DND-41 (cell line): ENCODE data around the gene GPR68.

Source experiments
- ATAC-seq: fragments of 200-7000 bp; cut with Tn5 transposase; 3 replicates; pipeline ENCODE4 v1.9.1; 2021; ENCODE audit warnings: low read depth; ENCODE audit not compliant: insufficient read depth
- DNase-seq: peaks from one replicate; pipeline ENCODE4 v3.0.0-alpha.2; 2020
- H2AFZ ChIP-seq: 2 replicates; pipeline ENCODE4 v1.6.0; 2012; ENCODE audit warnings: low read depth, low read length
- H3K27ac ChIP-seq: 2 replicates; pipeline ENCODE4 v1.5.1; 2012; ENCODE audit warnings: low read length, inconsistent platforms
- H3K27me3 ChIP-seq: fragments of 200-600 bp; sonication (generic); 2 replicates; pipeline ENCODE4 v1.6.0; 2012; ENCODE audit warnings: low read length, mild to moderate bottlenecking, inconsistent platforms; ENCODE audit not compliant: insufficient read depth, poor library complexity
- H3K36me3 ChIP-seq: 2 replicates; pipeline ENCODE4 v1.5.1; 2012; ENCODE audit warnings: low read length, inconsistent platforms; ENCODE audit not compliant: insufficient read depth
- H3K4me1 ChIP-seq: 2 replicates; pipeline ENCODE4 v1.5.1; 2012; ENCODE audit warnings: mild to moderate bottlenecking, low read length; ENCODE audit not compliant: insufficient read depth
- H3K4me2 ChIP-seq: 2 replicates; pipeline ENCODE4 v1.6.0; 2012; ENCODE audit warnings: mild to moderate bottlenecking, moderate library complexity, low read length, inconsistent platforms; ENCODE audit not compliant: insufficient read depth
- H3K4me3 ChIP-seq, 2 experiments: fragments of 200-600 bp in 1 of 2; shearing (Covaris generic) in 1 of 2; 2 replicates each; pipeline ENCODE4 v1.5.1; 2012 to 2016; ENCODE audit warnings: inconsistent platforms in 2 of 2, low read length in 2 of 2, mild to moderate bottlenecking in 2 of 2, low read depth in 1 of 2, moderate library complexity in 1 of 2
- H3K79me2 ChIP-seq: 2 replicates; pipeline ENCODE4 v1.6.0; 2012; ENCODE audit warnings: low read length, inconsistent platforms; ENCODE audit not compliant: insufficient read depth
- H3K9ac ChIP-seq: 2 replicates; pipeline ENCODE4 v1.6.0; 2012; ENCODE audit warnings: low read depth, mild to moderate bottlenecking, inconsistent platforms, low read length, moderate library complexity
- H3K9me3 ChIP-seq: 2 replicates; pipeline ENCODE4 v1.5.1; 2012; ENCODE audit warnings: low read length, moderate library complexity, mild to moderate bottlenecking, inconsistent platforms; ENCODE audit not compliant: insufficient read depth, severe bottlenecking
- H4K20me1 ChIP-seq: 2 replicates; pipeline ENCODE4 v1.6.0; 2012; ENCODE audit warnings: low read length; ENCODE audit not compliant: insufficient read depth
- EZH2 ChIP-seq: IDR thresholded peaks from 3 replicates; pipeline ENCODE4 v1.6.1; 2012; ENCODE audit warnings: borderline replicate concordance, low read depth, mild to moderate bottlenecking, moderate library complexity, low read length, inconsistent platforms; ENCODE audit not compliant: severe bottlenecking
- TF ChIP-seq, protein P1 (sequence below): IDR thresholded peaks from 2 replicates; pipeline ENCODE4 v1.5.1; 2012; ENCODE audit warnings: borderline replicate concordance, low read length, moderate library complexity, mild to moderate bottlenecking; ENCODE audit not compliant: poor library complexity, severe bottlenecking; ENCODE audit errors: extremely low read depth

Gene GPR68

DNA sequence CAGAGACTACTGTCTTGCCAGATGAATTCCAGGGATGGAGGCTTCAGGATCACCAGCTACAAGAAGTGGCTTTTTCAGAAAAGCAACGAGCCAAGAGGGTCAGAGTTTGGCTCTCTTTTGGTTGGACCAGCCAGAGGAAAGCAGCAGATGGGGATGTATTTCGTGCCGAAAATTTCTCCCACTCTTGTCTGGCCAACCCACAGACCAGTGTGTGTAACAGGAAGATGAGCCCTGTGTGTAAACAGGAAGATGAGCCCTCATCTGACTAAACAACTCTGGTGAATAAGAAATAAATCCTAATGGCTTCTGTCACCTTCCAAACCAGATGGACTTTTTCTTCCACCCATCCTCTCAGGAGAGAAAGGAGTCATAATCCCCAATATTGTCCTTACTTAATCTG lies 13.1 kb downstream of the GPR68 start:
- no peak overlapping the region for H3K4me3 ChIP-seq
- H3K4me1 ChIP-seq, result peaks cover 58% of the 10 kb centered on the region
- no peak overlapping the region for H3K4me2 ChIP-seq
- peaks cover 6% of the 10 kb centered on the region; the same call in 1 of the 2 replicates for H4K20me1 ChIP-seq
- no peaks in the 10 kb centered on the region for H3K27me3 ChIP-seq
- no peaks in the 10 kb centered on the region for H3K79me2 ChIP-seq
- H3K36me3 ChIP-seq, result no peaks in the 10 kb centered on the region
- no peaks in the 10 kb centered on the region for H3K9me3 ChIP-seq
- peak overlapping the region; percentile 81 for H3K27ac ChIP-seq
- no peak overlapping the region for H3K9ac ChIP-seq
- no peak for TF ChIP-seq EZH2
- TF ChIP-seq, protein P1, sequence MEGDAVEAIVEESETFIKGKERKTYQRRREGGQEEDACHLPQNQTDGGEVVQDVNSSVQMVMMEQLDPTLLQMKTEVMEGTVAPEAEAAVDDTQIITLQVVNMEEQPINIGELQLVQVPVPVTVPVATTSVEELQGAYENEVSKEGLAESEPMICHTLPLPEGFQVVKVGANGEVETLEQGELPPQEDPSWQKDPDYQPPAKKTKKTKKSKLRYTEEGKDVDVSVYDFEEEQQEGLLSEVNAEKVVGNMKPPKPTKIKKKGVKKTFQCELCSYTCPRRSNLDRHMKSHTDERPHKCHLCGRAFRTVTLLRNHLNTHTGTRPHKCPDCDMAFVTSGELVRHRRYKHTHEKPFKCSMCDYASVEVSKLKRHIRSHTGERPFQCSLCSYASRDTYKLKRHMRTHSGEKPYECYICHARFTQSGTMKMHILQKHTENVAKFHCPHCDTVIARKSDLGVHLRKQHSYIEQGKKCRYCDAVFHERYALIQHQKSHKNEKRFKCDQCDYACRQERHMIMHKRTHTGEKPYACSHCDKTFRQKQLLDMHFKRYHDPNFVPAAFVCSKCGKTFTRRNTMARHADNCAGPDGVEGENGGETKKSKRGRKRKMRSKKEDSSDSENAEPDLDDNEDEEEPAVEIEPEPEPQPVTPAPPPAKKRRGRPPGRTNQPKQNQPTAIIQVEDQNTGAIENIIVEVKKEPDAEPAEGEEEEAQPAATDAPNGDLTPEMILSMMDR, result no peak
- no peak for ATAC-seq
- no peak for DNase-seq
- no peak overlapping the region for H2AFZ ChIP-seq

DNA sequence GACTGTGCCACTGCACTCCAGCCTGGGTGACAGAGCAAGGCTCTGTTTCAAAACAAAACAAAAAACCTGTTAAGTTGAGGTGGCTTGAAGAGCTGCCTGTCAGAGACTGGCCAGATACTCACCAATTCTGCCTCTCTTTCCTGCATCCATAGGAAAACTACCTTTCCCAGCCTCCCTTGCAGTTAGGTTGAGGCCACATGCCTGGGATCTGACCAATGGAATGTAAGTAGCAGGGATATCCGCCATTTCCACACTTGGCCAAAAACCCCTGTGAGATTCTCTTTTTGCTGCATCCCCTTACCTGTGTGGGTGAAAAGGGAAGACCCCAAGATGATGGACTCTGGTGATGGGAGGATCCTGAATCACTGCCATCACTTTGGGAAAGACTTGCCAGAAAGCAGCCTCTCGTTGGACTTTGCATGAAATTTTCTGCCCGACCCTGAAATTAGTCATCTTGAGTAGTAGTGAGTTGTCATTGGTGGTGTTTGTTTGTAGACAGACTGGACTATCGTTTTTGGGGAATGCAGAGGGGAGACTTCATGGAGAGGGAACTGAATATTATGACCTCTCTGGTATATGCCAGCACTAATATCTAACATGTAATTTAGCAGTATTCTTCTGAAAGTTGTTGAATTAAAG lies 14.0 kb downstream of the GPR68 start:
- H3K36me3 ChIP-seq, result no peaks in the 10 kb centered on the region
- peak overlapping the region; percentile 26 for H3K9ac ChIP-seq
- H3K27me3 ChIP-seq, result no peaks in the 10 kb centered on the region
- peak overlapping the region; percentile 33 for H3K4me2 ChIP-seq
- H3K27ac ChIP-seq, result peak overlapping the region; percentile 81
- H2AFZ ChIP-seq, result no peak overlapping the region
- peaks cover 58% of the 10 kb centered on the region for H3K4me1 ChIP-seq
- peak; percentile 1; the same call in 2 of the 3 replicates for ATAC-seq
- H3K4me3 ChIP-seq, result peak overlapping the region in 1 of 2 experiments; percentile 8; a peak in 1 of 4 replicates
- H3K79me2 ChIP-seq, result no peaks in the 10 kb centered on the region
- TF ChIP-seq, protein P1, result no peak
- TF ChIP-seq EZH2, result no peak
- H3K9me3 ChIP-seq, result no peaks in the 10 kb centered on the region
- peaks cover 6% of the 10 kb centered on the region; the same call in 1 of the 2 replicates for H4K20me1 ChIP-seq
- DNase-seq, result peak; percentile 46

DNA sequence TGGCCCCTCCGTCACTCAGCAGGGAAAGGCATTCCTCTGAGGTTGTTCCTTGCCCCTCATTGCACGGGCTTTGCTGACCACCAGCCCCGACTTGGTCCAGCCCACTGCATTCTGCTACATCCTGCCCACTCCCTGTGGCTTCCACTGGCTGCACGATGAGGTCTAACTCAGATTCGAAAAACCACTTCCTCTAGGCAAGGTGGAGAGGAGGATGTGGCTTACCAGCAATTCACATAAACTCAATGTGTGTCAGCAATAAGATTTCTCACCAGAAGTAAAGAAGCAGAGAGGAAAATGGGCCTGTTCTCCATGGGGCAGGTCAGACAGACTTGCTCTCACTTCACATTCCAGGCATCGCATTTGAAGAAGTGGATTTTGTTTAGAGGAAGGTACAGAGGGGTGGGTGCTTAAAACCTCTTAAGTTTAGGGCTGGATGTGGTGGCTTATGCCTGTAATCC lies 14.7 kb downstream of the GPR68 start:
- H3K9me3 ChIP-seq, result no peaks in the 10 kb centered on the region
- TF ChIP-seq, protein P1, result no peak
- no peak for TF ChIP-seq EZH2
- peak overlapping the region; percentile 47 for H3K4me2 ChIP-seq
- H3K4me1 ChIP-seq, result peaks cover 58% of the 10 kb centered on the region
- no peaks in the 10 kb centered on the region for H3K27me3 ChIP-seq
- peaks cover 6% of the 10 kb centered on the region for H3K36me3 ChIP-seq
- no peaks in the 10 kb centered on the region for H3K79me2 ChIP-seq
- H3K9ac ChIP-seq, result peak overlapping the region; percentile 26
- no peak overlapping the region for H2AFZ ChIP-seq
- peak overlapping the region in 1 of 2 experiments; percentile 12; a peak in 2 of 4 replicates for H3K4me3 ChIP-seq
- ATAC-seq, result peak; percentile 85
- peaks cover 6% of the 10 kb centered on the region; the same call in 1 of the 2 replicates for H4K20me1 ChIP-seq
- peak; percentile 87 for DNase-seq
- H3K27ac ChIP-seq, result peak overlapping the region; percentile 81

DNA sequence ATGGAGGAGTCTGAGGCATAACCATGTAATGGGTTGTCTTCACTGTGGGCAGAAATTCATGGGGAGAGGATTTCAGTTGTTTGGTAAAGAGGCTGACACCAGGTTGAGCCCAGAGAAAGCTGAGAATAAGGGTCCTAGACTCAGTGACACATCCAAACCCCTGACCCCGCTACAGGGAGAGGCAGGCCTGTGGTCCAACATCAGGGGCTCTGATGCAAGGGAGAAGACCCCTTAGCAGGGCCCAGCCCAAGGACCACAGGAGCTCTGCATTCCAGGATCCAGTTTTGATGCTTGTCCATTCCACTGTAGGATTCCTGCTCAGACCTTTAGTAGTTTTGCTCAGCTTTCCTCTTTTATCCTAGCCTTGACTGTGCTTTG lies 15.5 kb downstream of the GPR68 start:
- H3K4me2 ChIP-seq, result peak overlapping the region; percentile 47
- H3K27ac ChIP-seq, result peak overlapping the region; percentile 66
- no peak for ATAC-seq

More for the DNA sequence above, 15.5 kb downstream of the GPR68 start:
- Histone ChIP-seq H2AFZ (no peak overlapping the region), H4K20me1 (peaks cover 6% of the 10 kb centered on the region; the same call in 1 of the 2 replicates), H3K36me3 (peaks cover 11% of the 10 kb centered on the region), H3K9ac (no peak overlapping the region), H3K9me3 (no peaks in the 10 kb centered on the region), H3K4me3 (no peak overlapping the region), H3K27me3 (no peaks in the 10 kb centered on the region), H3K4me1 (peaks cover 58% of the 10 kb centered on the region), H3K79me2 (no peaks in the 10 kb centered on the region)
- TF ChIP-seq, protein P1, result no peak
- no peak for TF ChIP-seq EZH2
- DNase-seq, result no peak
